ENCODE results near the gene VPS33A. TPM values are rescaled to one million over a fixed set of nuclear protein-coding genes. Genes with fewer than 3 reads are reported as not detected.

The VPS33A gene
- total RNA-seq, 1 donor from 2014 or later: 33.2 TPM

DNA sequence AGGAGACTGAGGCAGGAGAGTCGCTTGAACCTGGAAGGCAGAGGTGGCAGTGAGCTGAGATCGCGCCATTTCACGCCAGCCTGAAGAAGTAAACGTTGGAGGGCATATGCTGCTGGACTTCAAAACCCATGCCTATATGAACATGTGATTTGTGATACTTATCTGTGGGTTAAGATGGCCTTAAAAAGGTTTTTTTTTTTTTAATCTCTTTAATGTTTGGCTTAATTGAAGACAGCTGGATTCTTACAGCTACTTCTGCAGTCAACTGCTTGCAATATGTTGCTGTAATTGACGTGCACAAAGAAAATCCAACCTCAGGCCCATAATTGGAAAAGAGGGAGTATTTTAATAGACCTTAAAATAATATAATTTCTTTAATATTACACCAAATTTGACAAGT is 64.3 kb downstream of the VPS33A start:
- Mint-ChIP-seq H3K27me3 (peaks cover 29% of the 10 kb centered on the region), H3K4me1 (peaks cover 7% of the 10 kb centered on the region), H3K9me3 (no peaks in the 10 kb centered on the region), H3K4me3 (no peak overlapping the region), H3K36me3 (ENCODE audit: low read depth) (peaks cover 2% of the 10 kb centered on the region), H3K27ac (no peak overlapping the region)
- TF ChIP-seq, protein P1, sequence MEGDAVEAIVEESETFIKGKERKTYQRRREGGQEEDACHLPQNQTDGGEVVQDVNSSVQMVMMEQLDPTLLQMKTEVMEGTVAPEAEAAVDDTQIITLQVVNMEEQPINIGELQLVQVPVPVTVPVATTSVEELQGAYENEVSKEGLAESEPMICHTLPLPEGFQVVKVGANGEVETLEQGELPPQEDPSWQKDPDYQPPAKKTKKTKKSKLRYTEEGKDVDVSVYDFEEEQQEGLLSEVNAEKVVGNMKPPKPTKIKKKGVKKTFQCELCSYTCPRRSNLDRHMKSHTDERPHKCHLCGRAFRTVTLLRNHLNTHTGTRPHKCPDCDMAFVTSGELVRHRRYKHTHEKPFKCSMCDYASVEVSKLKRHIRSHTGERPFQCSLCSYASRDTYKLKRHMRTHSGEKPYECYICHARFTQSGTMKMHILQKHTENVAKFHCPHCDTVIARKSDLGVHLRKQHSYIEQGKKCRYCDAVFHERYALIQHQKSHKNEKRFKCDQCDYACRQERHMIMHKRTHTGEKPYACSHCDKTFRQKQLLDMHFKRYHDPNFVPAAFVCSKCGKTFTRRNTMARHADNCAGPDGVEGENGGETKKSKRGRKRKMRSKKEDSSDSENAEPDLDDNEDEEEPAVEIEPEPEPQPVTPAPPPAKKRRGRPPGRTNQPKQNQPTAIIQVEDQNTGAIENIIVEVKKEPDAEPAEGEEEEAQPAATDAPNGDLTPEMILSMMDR (IDR thresholded peaks at IDR 0.05): no peak
- no peak for DNase-seq
- CTCF ChIA-PET: no interaction called here
- intact Hi-C loops (cut with micrococcal nuclease): loop anchor here (2.0 kb wide), 1 partner anchor 17 kb away; no protein-coding TSS in a partner anchor
- POLR2A ChIA-PET: no interaction called here
- no peak for ATAC-seq (ENCODE audit: low read depth)

- ATAC-seq (ENCODE audit: low read depth) (no peak), DNase-seq (no peak)
- Mint-ChIP-seq H3K9me3 (no peaks in the 10 kb centered on the region), H3K4me1 (peaks cover 7% of the 10 kb centered on the region), H3K4me3 (no peak overlapping the region), H3K36me3 (ENCODE audit: low read depth) (no peaks in the 10 kb centered on the region), H3K27me3 (peaks cover 31% of the 10 kb centered on the region), H3K27ac (no peak overlapping the region)
- CTCF ChIA-PET: no interaction called here
- intact Hi-C loops (cut with micrococcal nuclease): no loop called here
- TF ChIP-seq, protein P1 (IDR thresholded peaks at IDR 0.05): no peak
- POLR2A ChIA-PET: no interaction called here
These were observed 64.9 kb downstream of the VPS33A start for GRCh38 chr12:122201381-122201780.

DNA sequence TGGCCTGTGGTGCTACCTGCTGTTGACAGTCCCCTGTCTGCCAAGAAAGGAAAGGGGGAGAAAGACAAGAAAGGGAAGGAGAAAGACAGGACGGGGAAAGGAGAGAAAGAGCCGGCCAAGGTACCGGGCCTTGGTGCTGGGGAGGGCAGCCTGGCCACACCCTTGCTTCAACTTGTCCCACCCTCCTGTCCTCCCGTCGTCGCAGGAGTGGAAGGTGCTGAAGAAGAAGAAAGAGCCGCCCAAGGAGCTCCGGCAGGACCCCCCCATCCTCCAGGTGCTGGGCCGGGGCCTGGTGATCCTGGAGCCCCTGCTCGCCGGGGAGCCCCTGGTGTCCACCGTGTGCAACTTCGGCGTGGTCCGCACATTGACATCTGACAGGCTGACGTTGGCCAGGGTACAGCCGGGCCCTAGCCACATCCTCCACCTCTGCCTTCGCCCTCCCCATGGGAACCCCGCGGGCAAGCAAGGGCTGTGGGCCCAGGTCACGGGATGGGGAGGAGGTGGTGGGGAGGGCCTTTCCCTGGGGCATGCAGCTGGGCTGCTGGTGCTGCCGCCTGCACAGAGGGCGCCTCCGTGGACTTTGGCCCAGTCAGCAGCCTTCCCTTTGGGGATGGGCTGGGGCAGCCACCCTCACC is 65.6 kb downstream of the VPS33A start:
- peaks cover 1% of the 10 kb centered on the region for H3K9me3 Mint-ChIP-seq
- H3K27me3 Mint-ChIP-seq: peaks cover 31% of the 10 kb centered on the region
- no peak overlapping the region for H3K27ac Mint-ChIP-seq
- intact Hi-C loops (cut with micrococcal nuclease): no loop called here
- ChIA-PET CTCF (no interaction called here), POLR2A (no interaction called here)
- no peak for ATAC-seq (ENCODE audit: low read depth)
- H3K36me3 Mint-ChIP-seq (ENCODE audit: low read depth): no peaks in the 10 kb centered on the region
- peaks cover 7% of the 10 kb centered on the region for H3K4me1 Mint-ChIP-seq
- TF ChIP-seq, protein P1 (IDR thresholded peaks at IDR 0.05): no peak
- H3K4me3 Mint-ChIP-seq: no peak overlapping the region
- DNase-seq: no peak

- DNase-seq: no peak
- CTCF ChIA-PET: no interaction called here
- Mint-ChIP-seq H3K36me3 (ENCODE audit: low read depth) (no peaks in the 10 kb centered on the region), H3K9me3 (peaks cover 7% of the 10 kb centered on the region), H3K27ac (no peak overlapping the region), H3K4me3 (no peak overlapping the region), H3K4me1 (peaks cover 6% of the 10 kb centered on the region), H3K27me3 (peaks cover 27% of the 10 kb centered on the region)
- POLR2A ChIA-PET: no interaction called here
- no peak for ATAC-seq (ENCODE audit: low read depth)
- TF ChIP-seq, protein P1 (IDR thresholded peaks at IDR 0.05): no peak
- intact Hi-C loops (cut with micrococcal nuclease): no loop called here
These were observed 66.6 kb downstream of the VPS33A start for GRCh38 chr12:122199484-122200355.

GRCh38 chr12:122197612-122197966 is 68.7 kb downstream of the VPS33A start:
- H3K27me3 Mint-ChIP-seq: peaks cover 25% of the 10 kb centered on the region
- CTCF ChIA-PET: no interaction called here
- H3K27ac Mint-ChIP-seq: no peak overlapping the region
- DNase-seq (no peak), ATAC-seq (ENCODE audit: low read depth) (no peak)
- intact Hi-C loops (cut with micrococcal nuclease): no loop called here
- no peak overlapping the region for H3K4me3 Mint-ChIP-seq
- H3K9me3 Mint-ChIP-seq: peaks cover 8% of the 10 kb centered on the region
- no peaks in the 10 kb centered on the region for H3K4me1 Mint-ChIP-seq
- H3K36me3 Mint-ChIP-seq (ENCODE audit: low read depth): no peaks in the 10 kb centered on the region
- TF ChIP-seq, protein P1 (IDR thresholded peaks at IDR 0.05): no peak
- POLR2A ChIA-PET: no interaction called here

All from activated B cell treated with CpG ODN at 0.5 μM for 24 hours (primary cell).